ENCODE measurements around the gene FRMD8. TPM values are rescaled to one million over a fixed set of nuclear protein-coding genes. Genes with fewer than 3 reads are reported as not detected.
A peak's percentile ranks its signal among the peaks of the same experiment; 100 is the strongest.

Gene FRMD8
- total and polyA plus RNA-seq, 2 of the 4 experiments (the other 2 are of a cell fraction), result 11.3 to 19.8 TPM

GRCh38 chr11:65384301-65384889 lies 2.0 kb upstream of the FRMD8 start:
- Histone ChIP-seq H4K8ac (ENCODE audit: low read depth in 2 of 2, low read length in 2 of 2) (peak overlapping the region in 1 of 2 experiments; percentile 6; a peak in 1 of 4 replicates), H3K79me1 (ENCODE audit: low read depth in 1 of 2, low read length in 2 of 2) (peaks cover 29 to 74% of the 10 kb centered on the region in 2 experiments), H3K4me1 (ENCODE audit: control insufficient read depth, insufficient read depth, low read length) (peaks cover 33% of the 10 kb centered on the region), H3K18ac (ENCODE audit: low read depth, low read length) (no peak overlapping the region), H3K27me3 (ENCODE audit: control insufficient read depth, insufficient read depth, low read length) (no peaks in the 10 kb centered on the region), H3K9me1 (ENCODE audit: insufficient read depth, low read length) (peaks cover 27% of the 10 kb centered on the region), H3K9ac (ENCODE audit: low read depth, low read length) (peak overlapping the region; percentile 12; the same call in 1 of the 2 replicates), H3K36me3 (ENCODE audit: control insufficient read depth, insufficient read depth, low read length) (0 out of 2 replicates have a peak, but pooled peaks cover 2% of the 10 kb centered on the region), H2AK5ac (ENCODE audit: low read depth, low read length) (peak overlapping the region; percentile 93), H4K91ac (ENCODE audit: insufficient read depth, low read depth, low read length) (peak overlapping the region; percentile 75), H3K4me3 (ENCODE audit: insufficient read depth, low read depth, low read length) (no peak overlapping the region), H3K4ac (ENCODE audit: low read depth, low read length) (peak overlapping the region; percentile 82), H3K9me3 (ENCODE audit: control insufficient read depth, insufficient read depth, low read length) (no peaks in the 10 kb centered on the region), H3K4me2 (ENCODE audit: low read depth, low read length) (no peak overlapping the region), H4K20me1 (ENCODE audit: insufficient read depth, low read length) (peaks cover 6% of the 10 kb centered on the region), H2BK20ac (ENCODE audit: low read depth, low read length) (peak overlapping the region; percentile 27; the same call in 1 of the 2 replicates), H3K27ac (ENCODE audit: insufficient read depth, low read length) (peak overlapping the region; percentile 51), H4K5ac (ENCODE audit: low read depth, low read length) (no peak overlapping the region), H2BK15ac (ENCODE audit: low read depth, low read length) (peak overlapping the region; percentile 86; the same call in 2 of the 3 replicates), H2AK9ac (replicated peaks; ENCODE audit: low read depth, low read length, poor library complexity) (peak overlapping the region; percentile 82), H2BK5ac (ENCODE audit: low read depth, low read length, poor library complexity, severe bottlenecking) (peak overlapping the region; percentile 36), H3K23ac (ENCODE audit: low read depth, low read length) (peak overlapping the region; percentile 80; the same call in 1 of the 2 replicates), H3K56ac (ENCODE audit: extremely low read depth, insufficient read depth, low read length) (no peak overlapping the region), H2BK120ac (ENCODE audit: low read depth, low read length) (peak overlapping the region; percentile 76), H3K14ac (replicated peaks; ENCODE audit: low read depth, low read length) (peak overlapping the region; percentile 74), H2AFZ (replicated peaks; ENCODE audit: low read length, poor library complexity) (peak overlapping the region; percentile 0)
- DNase-seq (peak; percentile 56), ATAC-seq (ENCODE audit: low read depth) (no peak)
- dilution Hi-C loops (cut with HindIII; ENCODE audit: low sequenced_read_pairs, unreplicated experiment), result no loop called here
- in situ Hi-C loops (cut with MboI; ENCODE audit: low sequenced_read_pairs), result no loop called here
- ChIA-PET POLR2A (ENCODE audit: unreplicated experiment) (interaction anchor here (0.6 to 4.7 kb wide), 6 partner anchors 9 to 121 kb away, joined by 3 to 32 read pairs (median 4); partner anchors contain the start of genes MALAT1 and NEAT1), CTCF (interaction anchor here (0.6 kb wide), 1 partner anchor 1523 kb away, joined by 3 read pairs; no protein-coding TSS in a partner anchor)
- intact Hi-C loops (cut with micrococcal nuclease), result loop anchor here (5.0 kb wide), 1 partner anchor 188 kb away; the partner anchor contains the start of genes FAM89B and ZNRD2
- 53% methylated on average over 3 of the region's 8 CpGs; no CpG with 5 or more reads in 1 of the 2 experiments for WGBS, 2 experiments (ENCODE audit: extremely low coverage in 2 of 2, insufficient read length in 1 of 2)
- no TSS peak for BruUV-seq (replicated peaks)
- TF ChIP-seq MAZ (IDR thresholded peaks at IDR 0.05; ENCODE audit: borderline replicate concordance, low read depth, low read length) (no peak), RCOR1 (IDR thresholded peaks at IDR 0.05; ENCODE audit: insufficient replicate concordance, low read length) (no peak), SMC3 (IDR thresholded peaks at IDR 0.05; ENCODE audit: low read depth, low read length) (no peak), CTCF (conservative IDR thresholded peaks at IDR 0.05; ENCODE audit: low read depth, low read length) (no peak), RAD21 (IDR thresholded peaks at IDR 0.05; ENCODE audit: low read length) (no peak), MXI1 (IDR thresholded peaks at IDR 0.05; ENCODE audit: borderline replicate concordance, low read depth, low read length) (no peak), RFX5 (IDR thresholded peaks at IDR 0.05; ENCODE audit: low read depth, low read length) (no peak), BHLHE40 (IDR thresholded peaks at IDR 0.05; ENCODE audit: low read depth, low read length) (no peak), USF2 (IDR thresholded peaks at IDR 0.05; ENCODE audit: low read depth, low read length) (no peak), CEBPB (IDR thresholded peaks at IDR 0.05; ENCODE audit: low read depth, low read length) (no peak), MAFK (IDR thresholded peaks at IDR 0.05; ENCODE audit: low read depth, low read length) (no peak), FOS (IDR thresholded peaks at IDR 0.05; ENCODE audit: low read depth, low read length) (no peak), POLR2A (IDR thresholded peaks at IDR 0.05; ENCODE audit: low read depth, low read length) (no peak), CHD1 (IDR thresholded peaks at IDR 0.05; ENCODE audit: low read depth, low read length) (no peak)
- TF ChIP-seq, protein P1, sequence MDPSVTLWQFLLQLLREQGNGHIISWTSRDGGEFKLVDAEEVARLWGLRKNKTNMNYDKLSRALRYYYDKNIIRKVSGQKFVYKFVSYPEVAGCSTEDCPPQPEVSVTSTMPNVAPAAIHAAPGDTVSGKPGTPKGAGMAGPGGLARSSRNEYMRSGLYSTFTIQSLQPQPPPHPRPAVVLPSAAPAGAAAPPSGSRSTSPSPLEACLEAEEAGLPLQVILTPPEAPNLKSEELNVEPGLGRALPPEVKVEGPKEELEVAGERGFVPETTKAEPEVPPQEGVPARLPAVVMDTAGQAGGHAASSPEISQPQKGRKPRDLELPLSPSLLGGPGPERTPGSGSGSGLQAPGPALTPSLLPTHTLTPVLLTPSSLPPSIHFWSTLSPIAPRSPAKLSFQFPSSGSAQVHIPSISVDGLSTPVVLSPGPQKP (IDR thresholded peaks at IDR 0.05; ENCODE audit: borderline replicate concordance, low read depth, low read length), result no peak

Data from IMR-90 (cell line).